ENCODE data around the gene IGFL2. TPM values are rescaled to one million over a fixed set of nuclear protein-coding genes. Genes with fewer than 3 reads are reported as not detected.

The IGFL2 gene
- total RNA-seq (2022; extraction: Qiagen RNA extraction) = 0.30 to 1.5 TPM (median 0.38 TPM) in 5 replicates

GRCh38 chr19:46147791-46148288, at the start of gene IGFL2:
Gene IGFL2, plus strand, starts transcription at chr19:46148238. Its CDS starts 41 bp downstream, at chr19:46148279.

GRCh38 chr19:46124638-46125115, 23.4 kb upstream of the IGFL2 start, which contains the start of gene IGFL3:
Gene IGFL3, minus strand, starts transcription at chr19:46124688. Its CDS starts 39 bp downstream, at chr19:46124649.

Other genes with a start within 250 kb of the IGFL2 start
- gene MYPOP, start 245.6 kb upstream of the IGFL2 start, total RNA-seq (2022; extraction: Qiagen RNA extraction) = 6.2 to 10.1 TPM (median 9.3 TPM) in 5 replicates
- gene NANOS2, start 233.5 kb upstream of the IGFL2 start, total RNA-seq (2022; extraction: Qiagen RNA extraction) = not detected in 5 replicates
- gene NOVA2, start 174.4 kb upstream of the IGFL2 start, total RNA-seq (2022; extraction: Qiagen RNA extraction) = 0.59 to 1.3 TPM (median 0.83 TPM) in 5 replicates
- gene CCDC61, start 152.8 kb upstream of the IGFL2 start, total RNA-seq (2022; extraction: Qiagen RNA extraction) = 3.8 to 4.9 TPM (median 4.6 TPM) in 5 replicates
- gene PGLYRP1, start 125.2 kb upstream of the IGFL2 start, total RNA-seq (2022; extraction: Qiagen RNA extraction) = not detected in 5 replicates
- 0.28 to 0.68 TPM (median 0.36 TPM) in 5 replicates for gene IGFL4, start 107.2 kb upstream of the IGFL2 start, total RNA-seq (2022; extraction: Qiagen RNA extraction)
- 0.35 to 0.39 TPM in 2 of 5 replicates, not detected in the others for gene IGFL3, start 23.6 kb upstream of the IGFL2 start, total RNA-seq (2022; extraction: Qiagen RNA extraction)
- 1.0 to 2.8 TPM (median 2.2 TPM) in 5 replicates for gene IGFL1, start 81.5 kb downstream of the IGFL2 start, total RNA-seq (2022; extraction: Qiagen RNA extraction)
- 0.03 to 0.09 TPM (median 0.05 TPM) in 4 of 5 replicates, not detected in the other for gene HIF3A, start 148.8 kb downstream of the IGFL2 start, total RNA-seq (2022; extraction: Qiagen RNA extraction)
- 78.6 to 84.5 TPM (median 83.2 TPM) in 5 replicates for gene PPP5C, start 198.8 kb downstream of the IGFL2 start, total RNA-seq (2022; extraction: Qiagen RNA extraction)